HEK293T (cell line): Measurements from ENCODE around the gene CALML5.

Experiments
- ARNT ChIP-seq: fragments of 450-650 bp; IDR thresholded peaks from 2 replicates; pipeline ENCODE4 v1.6.1; 2017; ENCODE audit warnings: mild to moderate bottlenecking
- BHLHE40 ChIP-seq: fragments of 450-650 bp; IDR thresholded peaks from 2 replicates; pipeline ENCODE4 v1.6.1; 2016; ENCODE audit warnings: mild to moderate bottlenecking, moderate library complexity, borderline replicate concordance
- CTBP1 ChIP-seq: fragments of 450-650 bp; IDR thresholded peaks from 2 replicates; pipeline ENCODE4 v1.6.1; 2016; ENCODE audit warnings: borderline replicate concordance
- ELF4 ChIP-seq: fragments of 450-650 bp; IDR thresholded peaks from 2 replicates; pipeline ENCODE4 v1.6.1; 2017; ENCODE audit warnings: antibody characterized with exemption
- FOXA1 ChIP-seq: fragments of 450-650 bp; IDR thresholded peaks from 2 replicates; pipeline ENCODE4 v1.6.1; 2016; ENCODE audit warnings: mild to moderate bottlenecking
- FOXK2 ChIP-seq: fragments of 450-650 bp; IDR thresholded peaks from 2 replicates; pipeline ENCODE4 v1.6.1; 2016; ENCODE audit warnings: mild to moderate bottlenecking
- FOXM1 ChIP-seq: fragments of 450-650 bp; IDR thresholded peaks from 2 replicates; pipeline ENCODE4 v1.6.1; 2017; ENCODE audit warnings: mild to moderate bottlenecking, borderline replicate concordance
- HDGF ChIP-seq: fragments of 450-650 bp; IDR thresholded peaks from 2 replicates; pipeline ENCODE4 v1.6.1; 2017; ENCODE audit warnings: antibody characterized with exemption, borderline replicate concordance
- L3MBTL2 ChIP-seq: fragments of 450-650 bp; conservative IDR thresholded peaks from 2 replicates; pipeline ENCODE4 v1.6.1; 2016; ENCODE audit warnings: mild to moderate bottlenecking
- LEF1 ChIP-seq: fragments of 450-650 bp; IDR thresholded peaks from 2 replicates; pipeline ENCODE4 v1.6.1; 2017; ENCODE audit warnings: mild to moderate bottlenecking, borderline replicate concordance
- NFRKB ChIP-seq: fragments of 450-650 bp; IDR thresholded peaks from 2 replicates; pipeline ENCODE4 v1.6.1; 2016; ENCODE audit warnings: mild to moderate bottlenecking, moderate library complexity
- PKNOX1 ChIP-seq: fragments of 450-650 bp; IDR thresholded peaks from 2 replicates; pipeline ENCODE4 v1.6.1; 2016
- SP1 ChIP-seq: fragments of 450-650 bp; IDR thresholded peaks from 2 replicates; pipeline ENCODE4 v1.6.1; 2017
- ZNF384 ChIP-seq: fragments of 450-650 bp; IDR thresholded peaks from 2 replicates; pipeline ENCODE4 v1.6.1; 2016

- no peak for TF ChIP-seq SP1
- no peak for TF ChIP-seq ZNF384
- TF ChIP-seq LEF1, result no peak
- TF ChIP-seq FOXA1, result no peak
- no peak for TF ChIP-seq HDGF
- no peak for TF ChIP-seq FOXM1
- no peak for TF ChIP-seq L3MBTL2
- TF ChIP-seq BHLHE40, result no peak
- TF ChIP-seq ELF4, result no peak
- no peak for TF ChIP-seq NFRKB
- TF ChIP-seq ARNT, result no peak
- TF ChIP-seq FOXK2, result no peak
- TF ChIP-seq PKNOX1, result no peak
- no peak for TF ChIP-seq CTBP1
These were observed 13.2 kb downstream of the CALML5 start for GRCh38 chr10:5485948-5486852.
